GM23338 (cell line): ENCODE measurements around the gene COL9A2. TPM values are rescaled to one million over a fixed set of nuclear protein-coding genes. Genes with fewer than 3 reads are reported as not detected.

Experiments
- ATAC-seq: fragments of 200-7000 bp; cut with Tn5 transposase; 3 replicates; pipeline ENCODE4 v1.9.1; 2020
- DNase-seq: peaks from one replicate; pipeline ENCODE4 v3.0.0-alpha.2; 2015; ENCODE audit warnings: low spot score
- H2AFZ ChIP-seq: fragments of 200-600 bp; sonication (generic); 2 replicates; pipeline ENCODE4 v1.8.0; 2016; ENCODE audit warnings: antibody characterized with exemption, mild to moderate bottlenecking, moderate library complexity
- H3F3A ChIP-seq: fragments of 200-600 bp; sonication (generic); replicated peaks from 2 replicates; pipeline ENCODE4 v1.8.0; 2017; ENCODE audit warnings: antibody characterized with exemption, mixed run types, low read depth
- H3K27ac ChIP-seq: fragments of 200-600 bp; sonication (generic); 2 replicates; pipeline ENCODE4 v1.6.1; 2016; ENCODE audit warnings: low read depth
- H3K27me3 ChIP-seq: fragments of 200-600 bp; sonication (generic); 2 replicates; pipeline ENCODE4 v1.8.0; 2016; ENCODE audit warnings: mild to moderate bottlenecking, mixed run types, moderate library complexity; ENCODE audit not compliant: insufficient read depth
- H3K36me3 ChIP-seq: fragments of 200-600 bp; sonication (generic); 2 replicates; pipeline ENCODE4 v1.8.0; 2016; ENCODE audit warnings: mild to moderate bottlenecking; ENCODE audit not compliant: insufficient read depth
- H3K4me1 ChIP-seq: fragments of 200-600 bp; sonication (generic); 2 replicates; pipeline ENCODE4 v1.8.0; 2016; ENCODE audit warnings: mild to moderate bottlenecking, moderate library complexity; ENCODE audit not compliant: insufficient read depth
- H3K4me2 ChIP-seq: fragments of 200-600 bp; sonication (generic); 2 replicates; pipeline ENCODE4 v1.7.1; 2017; ENCODE audit warnings: mixed run types
- H3K4me3 ChIP-seq: fragments of 200-600 bp; sonication (generic); 2 replicates; pipeline ENCODE4 v1.6.1; 2016; ENCODE audit warnings: mixed run types
- H3K79me2 ChIP-seq: fragments of 200-600 bp; sonication (generic); replicated peaks from 2 replicates; pipeline ENCODE4 v1.8.0; 2017; ENCODE audit warnings: mild to moderate bottlenecking; ENCODE audit not compliant: insufficient read depth
- H3K9me2 ChIP-seq: fragments of 200-600 bp; sonication (generic); 2 replicates; pipeline ENCODE4 v1.8.0; 2017; ENCODE audit not compliant: insufficient read depth
- H4K20me1 ChIP-seq: fragments of 200-600 bp; sonication (generic); replicated peaks from 2 replicates; pipeline ENCODE4 v1.8.0; 2017; ENCODE audit warnings: mild to moderate bottlenecking; ENCODE audit not compliant: insufficient read depth
- H3K27ac Mint-ChIP-seq: 2 replicates; pipeline ENCODE4 v1.8.0; 2020; ENCODE audit warnings: inconsistent platforms, mild to moderate bottlenecking, moderate library complexity, mixed read lengths
- H3K27me3 Mint-ChIP-seq: 3 replicates; pipeline ENCODE4 v1.8.0; 2022; ENCODE audit warnings: low read depth, mild to moderate bottlenecking, moderate library complexity, mixed read lengths, inconsistent platforms; ENCODE audit not compliant: insufficient read depth, poor library complexity
- H3K36me3 Mint-ChIP-seq: 3 replicates; pipeline ENCODE4 v1.8.0; 2021; ENCODE audit warnings: low read depth, mild to moderate bottlenecking, inconsistent platforms, moderate library complexity, mixed read lengths
- H3K4me1 Mint-ChIP-seq: 3 replicates; pipeline ENCODE4 v1.8.0; 2020; ENCODE audit warnings: mild to moderate bottlenecking, inconsistent platforms, mixed read lengths
- H3K4me3 Mint-ChIP-seq: 3 replicates; pipeline ENCODE4 v1.8.0; 2021; ENCODE audit warnings: moderate library complexity, mild to moderate bottlenecking, inconsistent platforms, mixed read lengths
- H3K9me3 Mint-ChIP-seq: 3 replicates; pipeline ENCODE4 v1.8.0; 2020; ENCODE audit warnings: moderate library complexity, mild to moderate bottlenecking, inconsistent platforms, mixed read lengths
- CREB1 ChIP-seq: fragments of 250-450 bp; sonication (Bioruptor Pico); IDR thresholded peaks from 2 replicates; pipeline ENCODE4 v1.5.0; 2020; ENCODE audit warnings: low read depth, mild to moderate bottlenecking, moderate library complexity
- ETS1 ChIP-seq: IDR thresholded peaks from 2 replicates; pipeline ENCODE4 v1.6.1; 2016; ENCODE audit warnings: antibody characterized with exemption
- EZH2 ChIP-seq: fragments of 200-600 bp; sonication (generic); IDR thresholded peaks from one replicate; pipeline ENCODE4 v1.8.0; 2017; ENCODE audit warnings: antibody characterized with exemption, mild to moderate bottlenecking, low read depth; ENCODE audit not compliant: unreplicated experiment
- EZH2phosphoT487 ChIP-seq: fragments of 200-600 bp; sonication (generic); IDR thresholded peaks from one replicate; pipeline ENCODE4 v1.8.1; 2018; ENCODE audit warnings: antibody characterized with exemption; ENCODE audit not compliant: unreplicated experiment
- NANOG ChIP-seq: IDR thresholded peaks from 2 replicates; pipeline ENCODE4 v1.6.1; 2016; ENCODE audit warnings: antibody characterized with exemption, borderline replicate concordance
- POLR2AphosphoS5 ChIP-seq: IDR thresholded peaks from 2 replicates; pipeline ENCODE4 v1.6.1; 2016; ENCODE audit warnings: antibody characterized with exemption, low read depth
- STAT1 ChIP-seq: IDR thresholded peaks from one replicate; pipeline ENCODE4 v1.6.1; 2016; ENCODE audit warnings: antibody characterized with exemption; ENCODE audit not compliant: unreplicated experiment
- ZNF114 ChIP-seq: fragments of 250-450 bp; sonication (Bioruptor Pico); IDR thresholded peaks from 2 replicates; pipeline ENCODE4 v1.5.0; 2020; ENCODE audit warnings: mild to moderate bottlenecking, moderate library complexity
- polyA plus RNA-seq: library from polyadenylated mRNA; unstranded; fragments of >200 nt; fragmentation: Nextera tagmentation; extraction: Ambion mirVana; gene quantifications from 2 replicates; pipeline ENCODE4 v1.2.1, GENCODE V29; 2016
- total RNA-seq: library from RNA; depleted of rRNA; stranded (reverse); fragments of >200 nt; shearing (Covaris generic); gene quantifications from 2 replicates; pipeline ENCODE4 v1.2.3, GENCODE V29; 2014
- TF ChIP-seq, protein P1 (sequence below): fragments of 250-450 bp; sonication (Bioruptor Pico); IDR thresholded peaks from 2 replicates; pipeline ENCODE4 v1.5.0; 2020; ENCODE audit warnings: mild to moderate bottlenecking, moderate library complexity

COL9A2 gene
- total and polyA plus RNA-seq, 2 experiments from 2014 or later, result 2.6 to 2.8 TPM

DNA sequence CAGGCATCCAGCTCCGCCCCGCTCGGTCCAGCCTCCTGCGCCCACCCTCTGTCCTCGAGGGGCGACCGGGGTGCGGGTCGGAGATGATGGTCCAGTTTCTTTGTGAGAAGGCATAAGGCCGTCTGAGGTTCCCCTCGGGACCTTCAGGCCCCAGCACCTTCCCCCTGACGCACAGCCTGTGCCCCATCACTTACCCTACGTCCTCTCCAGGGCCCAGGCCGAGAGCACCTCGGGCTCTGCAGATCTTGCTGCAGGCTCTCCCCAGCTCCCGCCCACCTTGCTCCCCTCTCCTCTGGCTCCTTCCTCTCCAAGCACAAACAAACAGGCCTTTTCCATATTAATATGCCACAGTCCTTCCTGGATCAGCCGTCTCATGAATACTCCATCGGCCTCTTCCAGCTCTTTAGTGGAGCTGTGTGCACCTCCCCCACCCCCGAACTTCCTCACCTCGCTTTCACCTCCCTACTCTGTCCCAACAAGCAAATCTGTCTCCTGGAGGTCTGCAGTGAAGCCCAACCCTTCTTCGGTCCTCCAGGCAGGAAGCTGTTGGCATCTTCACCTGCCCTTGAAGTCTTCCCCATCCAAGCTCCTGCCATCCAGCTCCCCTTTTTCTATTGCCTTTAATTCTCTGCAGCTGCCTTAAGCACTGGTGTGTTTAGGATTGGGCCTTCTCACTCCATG is 448 bp upstream of the COL9A2 start:
- DNase-seq, result peak; percentile 44
- H3K79me2 ChIP-seq, result no peaks in the 10 kb centered on the region
- H3K4me2 ChIP-seq, result peak overlapping the region; percentile 92
- TF ChIP-seq NANOG, result no peak
- TF ChIP-seq EZH2, result peak; percentile 58
- no peak for TF ChIP-seq POLR2AphosphoS5
- Mint-ChIP-seq H3K27ac (no peak overlapping the region), H3K36me3 (no peaks in the 10 kb centered on the region; the same call in 2 of the 3 replicates), H3K4me1 (peaks cover 20% of the 10 kb centered on the region), H3K9me3 (no peaks in the 10 kb centered on the region), H3K4me3 (peak overlapping the region; percentile 66), H3K27me3 (peaks cover 51% of the 10 kb centered on the region)
- no peaks in the 10 kb centered on the region for H3K36me3 ChIP-seq
- H3K9me2 ChIP-seq, result no peaks in the 10 kb centered on the region
- H3K4me3 ChIP-seq, result peak overlapping the region; percentile 72
- peak; percentile 19 for ATAC-seq
- peaks cover 19% of the 10 kb centered on the region for H3K4me1 ChIP-seq
- peaks cover 72% of the 10 kb centered on the region for H3K27me3 ChIP-seq
- H3F3A ChIP-seq, result no peaks in the 10 kb centered on the region
- no peaks in the 10 kb centered on the region for H4K20me1 ChIP-seq
- peak overlapping the region; percentile 97 for H2AFZ ChIP-seq
- H3K27ac ChIP-seq, result no peak overlapping the region

DNA sequence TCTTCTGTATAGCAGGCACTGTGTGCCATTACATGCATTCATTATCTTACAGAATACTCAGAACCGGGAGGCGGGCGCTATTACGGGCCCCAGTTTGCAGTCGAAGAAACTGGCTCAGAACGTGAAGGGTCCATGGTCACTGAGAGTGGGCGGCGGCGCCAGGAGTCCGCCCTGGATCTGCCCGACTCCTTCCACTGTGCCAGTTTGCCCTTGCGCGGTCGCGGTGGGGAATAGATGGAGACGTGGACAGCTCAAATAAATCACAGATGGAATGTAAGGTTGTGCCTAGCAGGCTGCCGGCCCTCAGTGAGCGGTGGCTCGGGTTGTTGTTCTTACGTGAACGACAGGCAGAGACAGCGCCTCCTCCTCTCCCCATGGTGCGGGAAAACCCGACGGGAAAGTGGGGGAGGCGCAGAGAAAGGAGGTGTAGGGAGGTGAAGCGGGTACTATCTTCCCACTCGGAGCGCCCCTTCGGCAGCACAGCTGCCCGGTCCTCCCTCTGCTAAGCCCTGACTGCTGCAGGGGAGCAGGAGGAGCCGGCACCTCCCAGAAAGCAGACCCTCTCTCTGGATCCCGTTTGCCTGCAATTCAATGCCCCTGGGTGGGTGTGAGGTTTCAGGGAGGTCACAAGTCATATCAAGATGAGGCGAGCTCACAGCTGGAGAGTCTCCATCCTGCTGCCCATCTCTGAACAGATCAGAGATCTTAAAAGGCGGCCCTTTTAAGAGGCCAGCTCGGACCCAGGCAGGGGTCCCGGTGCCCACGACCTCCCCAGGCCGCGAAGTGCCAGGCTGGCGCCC is 1.1 kb downstream of the COL9A2 start:
- Histone ChIP-seq H4K20me1 (no peaks in the 10 kb centered on the region), H3F3A (no peaks in the 10 kb centered on the region), H3K9me2 (no peaks in the 10 kb centered on the region), H3K4me3 (peak overlapping the region; percentile 72), H3K27ac (no peak overlapping the region), H3K36me3 (no peaks in the 10 kb centered on the region), H3K4me2 (peak overlapping the region; percentile 92), H3K79me2 (no peaks in the 10 kb centered on the region), H2AFZ (peak overlapping the region; percentile 97), H3K27me3 (peaks cover 76% of the 10 kb centered on the region), H3K4me1 (peaks cover 19% of the 10 kb centered on the region)
- Mint-ChIP-seq H3K9me3 (no peaks in the 10 kb centered on the region), H3K27me3 (peaks cover 50% of the 10 kb centered on the region), H3K4me1 (peaks cover 20% of the 10 kb centered on the region), H3K27ac (no peak overlapping the region), H3K36me3 (no peaks in the 10 kb centered on the region; the same call in 2 of the 3 replicates), H3K4me3 (peak overlapping the region; percentile 72)
- ATAC-seq, result peak; percentile 15
- TF ChIP-seq STAT1 (no peak), EZH2 (peak; percentile 88), ETS1 (no peak), CREB1 (CRISPR knock-in tag) (no peak), ZNF114 (no peak), EZH2phosphoT487 (no peak)
- TF ChIP-seq, protein P1, sequence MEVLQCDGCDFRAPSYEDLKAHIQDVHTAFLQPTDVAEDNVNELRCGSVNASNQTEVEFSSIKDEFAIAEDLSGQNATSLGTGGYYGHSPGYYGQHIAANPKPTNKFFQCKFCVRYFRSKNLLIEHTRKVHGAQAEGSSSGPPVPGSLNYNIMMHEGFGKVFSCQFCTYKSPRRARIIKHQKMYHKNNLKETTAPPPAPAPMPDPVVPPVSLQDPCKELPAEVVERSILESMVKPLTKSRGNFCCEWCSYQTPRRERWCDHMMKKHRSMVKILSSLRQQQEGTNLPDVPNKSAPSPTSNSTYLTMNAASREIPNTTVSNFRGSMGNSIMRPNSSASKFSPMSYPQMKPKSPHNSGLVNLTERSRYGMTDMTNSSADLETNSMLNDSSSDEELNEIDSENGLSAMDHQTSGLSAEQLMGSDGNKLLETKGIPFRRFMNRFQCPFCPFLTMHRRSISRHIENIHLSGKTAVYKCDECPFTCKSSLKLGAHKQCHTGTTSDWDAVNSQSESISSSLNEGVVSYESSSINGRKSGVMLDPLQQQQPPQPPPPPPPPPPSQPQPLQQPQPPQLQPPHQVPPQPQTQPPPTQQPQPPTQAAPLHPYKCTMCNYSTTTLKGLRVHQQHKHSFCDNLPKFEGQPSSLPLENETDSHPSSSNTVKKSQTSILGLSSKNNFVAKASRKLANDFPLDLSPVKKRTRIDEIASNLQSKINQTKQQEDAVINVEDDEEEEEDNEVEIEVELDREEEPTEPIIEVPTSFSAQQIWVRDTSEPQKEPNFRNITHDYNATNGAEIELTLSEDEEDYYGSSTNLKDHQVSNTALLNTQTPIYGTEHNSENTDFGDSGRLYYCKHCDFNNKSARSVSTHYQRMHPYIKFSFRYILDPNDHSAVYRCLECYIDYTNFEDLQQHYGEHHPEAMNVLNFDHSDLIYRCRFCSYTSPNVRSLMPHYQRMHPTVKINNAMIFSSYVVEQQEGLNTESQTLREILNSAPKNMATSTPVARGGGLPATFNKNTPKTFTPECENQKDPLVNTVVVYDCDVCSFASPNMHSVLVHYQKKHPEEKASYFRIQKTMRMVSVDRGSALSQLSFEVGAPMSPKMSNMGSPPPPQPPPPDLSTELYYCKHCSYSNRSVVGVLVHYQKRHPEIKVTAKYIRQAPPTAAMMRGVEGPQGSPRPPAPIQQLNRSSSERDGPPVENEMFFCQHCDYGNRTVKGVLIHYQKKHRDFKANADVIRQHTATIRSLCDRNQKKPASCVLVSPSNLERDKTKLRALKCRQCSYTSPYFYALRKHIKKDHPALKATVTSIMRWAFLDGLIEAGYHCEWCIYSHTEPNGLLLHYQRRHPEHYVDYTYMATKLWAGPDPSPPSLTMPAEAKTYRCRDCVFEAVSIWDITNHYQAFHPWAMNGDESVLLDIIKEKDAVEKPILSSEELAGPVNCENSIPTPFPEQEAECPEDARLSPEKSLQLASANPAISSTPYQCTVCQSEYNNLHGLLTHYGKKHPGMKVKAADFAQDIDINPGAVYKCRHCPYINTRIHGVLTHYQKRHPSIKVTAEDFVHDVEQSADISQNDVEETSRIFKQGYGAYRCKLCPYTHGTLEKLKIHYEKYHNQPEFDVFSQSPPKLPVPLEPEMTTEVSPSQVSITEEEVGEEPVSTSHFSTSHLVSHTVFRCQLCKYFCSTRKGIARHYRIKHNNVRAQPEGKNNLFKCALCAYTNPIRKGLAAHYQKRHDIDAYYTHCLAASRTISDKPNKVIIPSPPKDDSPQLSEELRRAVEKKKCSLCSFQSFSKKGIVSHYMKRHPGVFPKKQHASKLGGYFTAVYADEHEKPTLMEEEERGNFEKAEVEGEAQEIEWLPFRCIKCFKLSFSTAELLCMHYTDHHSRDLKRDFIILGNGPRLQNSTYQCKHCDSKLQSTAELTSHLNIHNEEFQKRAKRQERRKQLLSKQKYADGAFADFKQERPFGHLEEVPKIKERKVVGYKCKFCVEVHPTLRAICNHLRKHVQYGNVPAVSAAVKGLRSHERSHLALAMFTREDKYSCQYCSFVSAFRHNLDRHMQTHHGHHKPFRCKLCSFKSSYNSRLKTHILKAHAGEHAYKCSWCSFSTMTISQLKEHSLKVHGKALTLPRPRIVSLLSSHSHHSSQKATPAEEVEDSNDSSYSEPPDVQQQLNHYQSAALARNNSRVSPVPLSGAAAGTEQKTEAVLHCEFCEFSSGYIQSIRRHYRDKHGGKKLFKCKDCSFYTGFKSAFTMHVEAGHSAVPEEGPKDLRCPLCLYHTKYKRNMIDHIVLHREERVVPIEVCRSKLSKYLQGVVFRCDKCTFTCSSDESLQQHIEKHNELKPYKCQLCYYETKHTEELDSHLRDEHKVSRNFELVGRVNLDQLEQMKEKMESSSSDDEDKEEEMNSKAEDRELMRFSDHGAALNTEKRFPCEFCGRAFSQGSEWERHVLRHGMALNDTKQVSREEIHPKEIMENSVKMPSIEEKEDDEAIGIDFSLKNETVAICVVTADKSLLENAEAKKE, result no peak
- peak; percentile 58 for DNase-seq
